GM21381 (cell line): Measurements from ENCODE around the gene TROAP.

Source experiments
- ATAC-seq: cut with Tn5 transposase; IDR thresholded peaks from one replicate; pipeline ENCODE4 v1.9.1; 2021; ENCODE audit warnings: mild to moderate bottlenecking, moderate library complexity; ENCODE audit not compliant: unreplicated experiment

Gene TROAP

DNA sequence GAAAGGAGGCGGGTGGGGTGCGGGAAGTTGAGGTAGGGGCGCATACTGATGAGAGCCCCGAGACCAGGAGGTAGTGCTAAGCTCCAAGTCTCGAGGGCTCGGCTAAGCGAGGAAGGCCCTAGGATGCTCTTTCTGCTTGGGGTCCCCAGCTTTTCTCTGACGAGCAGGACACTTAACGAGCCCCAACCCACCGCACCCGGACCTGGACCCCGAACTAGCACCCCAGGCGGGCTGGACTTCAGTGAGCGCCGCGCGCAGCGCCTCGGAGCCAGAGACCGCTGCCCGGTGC, 18.7 kb downstream of the TROAP start:
- no peak for ATAC-seq

DNA sequence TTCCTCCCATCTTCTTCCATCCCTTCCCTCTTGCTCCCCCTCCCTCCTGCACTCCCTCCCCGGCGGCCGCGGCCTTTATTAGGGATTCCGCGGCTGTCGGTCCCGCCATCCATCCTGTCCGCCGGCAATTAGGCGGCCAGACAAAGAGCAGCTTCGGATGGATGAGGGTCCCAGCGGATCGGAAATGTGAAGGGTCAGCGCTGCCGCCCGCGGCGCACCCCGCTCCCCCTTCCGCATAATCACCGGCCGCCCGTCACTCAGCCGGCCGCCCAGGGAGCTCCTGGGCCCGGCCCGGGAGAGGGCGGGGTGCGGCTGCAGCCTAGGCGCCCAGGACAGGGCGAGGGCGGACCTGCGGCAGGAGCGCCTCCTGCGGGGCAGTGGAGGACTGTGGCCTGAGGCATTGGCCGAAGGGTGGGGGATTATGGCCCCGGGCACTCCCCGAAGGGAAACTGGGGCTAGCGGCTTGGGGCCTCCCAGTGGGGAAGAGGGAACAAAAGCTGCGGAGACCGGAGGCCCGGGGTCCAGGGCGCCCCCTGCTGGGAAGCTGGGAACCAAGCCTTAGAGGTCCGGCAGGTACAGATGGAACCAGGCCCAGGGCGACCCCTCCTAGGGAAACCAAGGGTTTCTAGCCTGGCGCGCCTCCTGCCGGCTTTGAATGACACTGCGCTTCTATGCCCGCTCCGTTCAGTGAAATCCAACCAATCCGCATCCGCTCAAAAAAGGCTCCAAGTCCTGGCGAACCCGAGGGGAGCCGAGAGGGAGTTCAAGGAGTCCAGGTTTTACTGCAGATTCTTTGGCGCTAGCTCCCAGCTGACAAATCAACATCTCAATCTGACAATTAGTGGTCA, 19.2 kb downstream of the TROAP start:
- peak; percentile 49 for ATAC-seq

DNA sequence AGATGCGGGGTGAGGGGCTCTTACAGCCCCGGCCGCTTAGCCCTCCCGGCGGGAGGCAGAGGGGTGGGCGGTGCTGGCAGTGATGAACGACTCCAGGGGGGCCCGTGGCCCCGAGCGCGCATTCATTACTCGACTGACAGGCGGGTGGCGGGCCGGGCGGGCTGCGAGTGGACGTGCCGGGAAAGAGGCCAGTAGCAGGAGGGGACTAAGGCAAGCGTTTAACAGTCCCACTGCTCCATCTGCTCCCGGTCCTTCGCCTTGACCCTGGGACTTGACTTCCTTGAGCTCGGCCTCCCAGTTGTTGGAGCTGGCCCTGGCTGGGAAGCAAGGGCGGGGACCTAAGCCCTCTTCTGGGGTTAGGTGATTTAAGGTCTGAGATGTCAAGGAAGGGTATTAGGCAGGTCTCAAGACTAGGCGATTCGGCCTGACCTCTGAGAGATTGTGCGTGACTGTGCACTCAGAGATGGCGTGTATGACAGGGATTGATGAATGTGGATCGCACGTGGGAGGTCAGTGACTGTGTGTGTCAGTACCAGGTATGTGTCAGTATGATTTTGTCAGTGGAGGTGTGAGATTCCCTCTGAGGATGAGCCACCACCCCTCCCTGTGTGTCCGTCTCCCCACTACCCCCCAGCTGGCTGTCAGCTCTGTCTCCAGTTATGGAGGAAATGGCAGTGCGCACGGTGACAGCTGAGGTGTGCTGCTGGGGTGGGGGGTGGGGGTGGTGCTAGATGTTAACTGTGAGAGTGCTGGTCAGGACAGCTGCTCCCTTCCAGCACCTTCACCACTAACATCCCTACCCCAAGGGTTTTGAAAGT, 20.1 kb downstream of the TROAP start:
- no peak for ATAC-seq

DNA sequence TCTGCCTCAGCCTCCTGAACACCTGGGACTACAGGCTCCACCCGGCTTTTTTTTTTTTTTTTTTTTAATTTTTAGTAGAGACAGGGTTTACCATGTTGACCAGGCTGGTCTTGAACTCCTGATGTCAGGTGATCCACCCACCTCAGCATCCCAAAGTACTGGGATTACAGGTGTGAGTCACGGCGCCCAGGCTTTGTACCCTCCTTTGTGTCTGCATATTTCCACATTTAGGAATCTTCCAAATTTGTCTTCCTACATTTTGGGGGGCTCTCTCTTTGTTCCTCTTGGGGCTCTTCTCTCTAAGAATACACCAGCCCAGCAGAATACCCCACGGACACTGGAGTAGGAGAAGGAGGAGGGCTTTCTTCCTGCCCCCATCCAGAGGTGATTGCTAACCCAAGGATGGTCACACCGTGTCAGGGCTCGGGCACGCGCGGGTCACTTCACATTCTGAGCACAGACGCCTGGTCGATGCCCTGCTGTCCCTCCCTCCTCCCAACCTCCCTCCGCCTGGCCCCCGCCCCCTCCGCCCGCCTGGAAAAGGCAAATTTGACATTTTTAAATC, 21.5 kb downstream of the TROAP start:
- ATAC-seq: no peak

GRCh38 chr12:49345051-49345824, 22.2 kb downstream of the TROAP start:
- ATAC-seq: no peak

DNA sequence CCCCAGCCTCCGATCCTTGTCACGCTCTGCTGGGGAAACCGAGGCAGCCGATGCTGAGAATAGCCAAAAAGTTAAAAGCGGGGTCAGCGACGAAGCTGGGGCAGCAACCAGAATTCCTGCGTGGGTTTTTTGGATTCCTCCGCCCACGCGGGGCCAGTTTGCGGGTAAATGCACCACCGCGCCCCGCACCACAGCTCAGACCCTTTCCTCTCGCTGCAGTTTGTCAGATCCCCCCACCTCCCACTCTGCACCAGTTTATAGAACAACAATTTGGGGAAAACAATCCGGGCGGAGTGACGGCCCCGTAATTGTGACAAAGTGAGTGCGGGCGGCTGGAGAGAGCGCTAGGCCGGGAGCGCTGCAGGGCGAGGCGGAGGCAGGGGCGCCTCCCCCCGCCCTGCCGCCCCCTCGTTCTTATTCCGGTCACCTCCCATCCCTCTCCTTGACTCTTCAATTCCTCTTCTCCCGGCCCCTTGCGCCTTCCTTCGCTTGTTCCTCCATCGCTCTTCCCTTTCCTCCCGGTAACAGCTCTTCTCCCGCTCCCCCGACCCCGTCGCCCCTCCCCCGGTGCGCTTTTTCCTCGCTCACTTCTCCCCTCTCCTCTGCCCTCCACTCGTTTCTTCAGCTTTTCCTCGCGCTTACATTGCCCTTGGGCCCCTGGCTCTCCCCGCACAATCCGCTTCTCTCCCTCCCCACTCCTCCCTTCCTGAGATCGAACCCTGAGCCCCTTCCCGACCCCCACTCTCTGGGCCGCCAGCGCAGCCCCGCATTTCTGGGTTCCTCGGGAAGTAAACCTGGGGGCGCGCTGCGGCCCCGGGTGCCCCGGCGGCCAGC, 23.0 kb downstream of the TROAP start:
- no peak for ATAC-seq

GRCh38 chr12:49346659-49347310, 23.7 kb downstream of the TROAP start, which contains the start of gene DNAJC22:
DNAJC22 (plus strand) TSS chr12:49346888; CDS start chr12:49348873, 1,985 bp downstream.
- no peak for ATAC-seq

GRCh38 chr12:49347311-49348193, 24.5 kb downstream of the TROAP start:
- ATAC-seq: peak; percentile 53

DNA sequence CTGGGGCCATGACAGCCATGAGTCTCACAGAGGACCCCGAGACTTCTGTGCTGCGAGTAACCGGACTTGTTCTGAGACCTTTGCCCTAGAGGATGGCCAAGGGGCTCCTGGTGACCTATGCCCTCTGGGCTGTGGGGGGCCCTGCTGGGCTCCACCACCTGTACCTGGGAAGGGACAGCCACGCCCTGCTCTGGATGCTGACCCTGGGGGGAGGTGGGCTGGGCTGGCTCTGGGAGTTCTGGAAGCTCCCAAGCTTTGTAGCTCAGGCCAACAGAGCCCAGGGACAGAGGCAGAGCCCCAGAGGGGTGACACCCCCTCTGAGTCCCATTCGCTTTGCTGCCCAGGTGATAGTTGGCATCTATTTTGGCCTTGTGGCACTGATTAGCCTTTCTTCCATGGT, 25.7 kb downstream of the TROAP start:
- no peak for ATAC-seq

DNA sequence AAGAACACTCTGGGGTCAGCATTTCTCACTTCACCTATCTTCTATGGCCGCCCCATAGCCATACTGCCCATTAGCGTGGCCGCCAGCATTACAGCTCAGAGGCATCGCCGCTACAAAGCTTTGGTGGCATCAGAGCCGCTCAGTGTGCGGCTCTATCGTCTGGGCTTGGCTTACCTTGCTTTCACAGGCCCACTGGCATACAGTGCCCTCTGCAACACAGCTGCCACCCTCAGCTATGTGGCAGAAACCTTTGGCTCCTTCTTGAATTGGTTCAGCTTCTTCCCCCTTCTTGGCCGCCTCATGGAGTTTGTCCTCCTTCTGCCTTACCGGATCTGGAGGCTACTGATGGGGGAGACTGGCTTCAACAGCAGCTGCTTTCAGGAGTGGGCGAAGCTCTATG, 26.2 kb downstream of the TROAP start:
- ATAC-seq: no peak

- no peak for ATAC-seq
Observed at GRCh38 chr12:49352351-49352750, 29.3 kb downstream of the TROAP start.

- ATAC-seq: no peak
Observed at GRCh38 chr12:49355913-49356312, 32.9 kb downstream of the TROAP start.

GRCh38 chr12:49357103-49357678, 34.1 kb downstream of the TROAP start:
- no peak for ATAC-seq

DNA sequence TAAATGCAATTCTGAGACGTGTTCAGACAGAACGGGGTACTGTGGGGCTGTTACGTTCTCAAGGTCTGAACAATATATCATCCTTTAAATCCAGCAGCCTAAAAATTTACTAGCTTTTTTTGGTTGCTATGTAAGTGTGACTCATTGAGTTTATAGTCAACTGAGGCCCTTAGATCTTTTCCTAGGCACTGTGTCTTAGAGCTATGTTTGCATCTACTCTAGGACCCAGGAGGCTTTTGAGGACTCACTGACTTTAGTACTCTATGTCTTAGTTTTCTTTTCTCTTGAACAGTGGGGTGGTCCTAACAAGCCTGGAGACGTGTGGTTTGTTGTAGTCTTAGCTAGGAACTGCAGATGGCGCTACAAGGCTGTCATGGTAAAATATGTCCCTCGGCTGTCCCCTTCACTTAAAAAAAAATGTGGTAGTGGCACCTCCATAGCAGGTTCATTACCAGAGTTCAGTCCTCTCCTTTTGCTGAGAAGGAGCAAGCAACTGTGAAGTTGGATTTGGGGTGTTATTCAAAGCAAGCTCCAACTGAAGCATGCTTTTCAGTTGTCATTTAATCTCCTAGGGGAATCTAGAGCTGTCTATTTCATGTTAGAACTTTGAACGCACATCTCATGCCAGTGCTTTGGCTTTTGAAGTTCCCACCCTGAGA, 35.6 kb downstream of the TROAP start:
- no peak for ATAC-seq

GRCh38 chr12:49359671-49360070, 36.6 kb downstream of the TROAP start:
- ATAC-seq: no peak

- ATAC-seq: no peak
Observed at GRCh38 chr12:49362077-49362476, 39.0 kb downstream of the TROAP start.

DNA sequence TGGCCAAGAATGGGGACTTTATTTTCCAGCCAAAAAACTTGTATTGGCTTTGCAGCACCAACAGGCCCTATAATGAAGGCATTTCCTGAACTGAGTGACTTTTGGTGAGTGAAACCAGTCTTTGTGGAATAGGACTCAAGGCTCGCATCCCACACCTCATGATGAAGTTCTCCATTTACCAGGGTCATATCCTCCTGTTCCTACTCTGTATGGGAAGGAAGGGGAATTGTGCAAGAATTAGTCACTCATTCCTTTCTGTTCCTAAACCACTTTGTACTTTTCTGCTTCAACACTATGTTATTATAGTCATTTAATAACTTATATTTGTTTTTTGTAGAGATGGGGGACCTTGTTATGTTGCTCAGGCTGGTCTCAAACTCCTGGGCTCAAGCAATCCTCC, 41.9 kb downstream of the TROAP start:
- no peak for ATAC-seq

- ATAC-seq: no peak
Observed at GRCh38 chr12:49365542-49365941, 42.5 kb downstream of the TROAP start.
